HepG2 (cell line): Measurements from ENCODE around the gene SBNO1. TPM values are rescaled to one million over a fixed set of nuclear protein-coding genes. Genes with fewer than 3 reads are reported as not detected.

Experiments
- AHR ChIP-seq: IDR thresholded peaks from 2 replicates; pipeline ENCODE4 v1.6.1; 2018; ENCODE audit warnings: missing genetic modification reagents, missing compliant biosample characterization
- KDM6A ChIP-seq: IDR thresholded peaks from 2 replicates; pipeline ENCODE4 v1.6.1; 2016; ENCODE audit warnings: low read depth
- LCORL ChIP-seq, 2 experiments: fragments of 450-650 bp in 1 of 2; sonication (generic) in 1 of 2; formaldehyde crosslinking in 1 of 2; IDR thresholded peaks; 2 replicates each; pipeline versions ENCODE4 v1.5.0 to v1.6.1; 2017 to 2020; ENCODE audit warnings: antibody characterized with exemption in 1 of 2, missing genetic modification reagents in 1 of 2
- MED8 ChIP-seq: sonication (generic); formaldehyde crosslinking; IDR thresholded peaks from 2 replicates; pipeline ENCODE4 v1.8.1; 2023; ENCODE audit warnings: mild to moderate bottlenecking, missing genetic modification reagents; ENCODE audit not compliant: insufficient replicate concordance
- PRDM15 ChIP-seq: sonication (generic); formaldehyde crosslinking; IDR thresholded peaks from 2 replicates; pipeline ENCODE4 v1.4.0; 2020; ENCODE audit warnings: missing genetic modification reagents
- TP53 ChIP-seq: sonication (generic); formaldehyde crosslinking; conservative IDR thresholded peaks from 2 replicates; pipeline ENCODE4 v1.4.0; 2020; ENCODE audit warnings: missing genetic modification reagents
- ZFP1 ChIP-seq: IDR thresholded peaks from 2 replicates; pipeline ENCODE4 v1.6.1; 2016
- ZNF10 ChIP-seq: sonication (generic); formaldehyde crosslinking; IDR thresholded peaks from 2 replicates; pipeline ENCODE4 v1.4.0; 2020; ENCODE audit warnings: mild to moderate bottlenecking, low read depth, missing genetic modification reagents, borderline replicate concordance
- ZNF101 ChIP-seq: sonication (generic); formaldehyde crosslinking; IDR thresholded peaks from 2 replicates; pipeline ENCODE4 v1.4.0; 2020; ENCODE audit warnings: mild to moderate bottlenecking, low read depth, missing genetic modification reagents, borderline replicate concordance
- ZNF12 ChIP-seq: sonication (generic); formaldehyde crosslinking; IDR thresholded peaks from 2 replicates; pipeline ENCODE4 v1.5.0; 2020; ENCODE audit warnings: missing genetic modification reagents
- ZNF562 ChIP-seq: sonication (generic); formaldehyde crosslinking; IDR thresholded peaks from 2 replicates; pipeline ENCODE4 v1.8.0; 2022; ENCODE audit warnings: missing genetic modification reagents, borderline replicate concordance
- ZNF770 ChIP-seq: sonication (generic); formaldehyde crosslinking; IDR thresholded peaks from 2 replicates; pipeline ENCODE4 v1.5.0; 2020; ENCODE audit warnings: mild to moderate bottlenecking, missing genetic modification reagents
- ZNF782 ChIP-seq: sonication (generic); formaldehyde crosslinking; IDR thresholded peaks from 2 replicates; pipeline ENCODE4 v1.4.0; 2020; ENCODE audit warnings: missing genetic modification reagents, mild to moderate bottlenecking, borderline replicate concordance
- ZSCAN12 ChIP-seq: sonication (generic); formaldehyde crosslinking; IDR thresholded peaks from 2 replicates; pipeline ENCODE4 v1.9.0; 2021; ENCODE audit warnings: mild to moderate bottlenecking, missing genetic modification reagents
- ZSCAN30 ChIP-seq: sonication (generic); formaldehyde crosslinking; IDR thresholded peaks from 2 replicates; pipeline ENCODE4 v1.5.0; 2020; ENCODE audit warnings: mild to moderate bottlenecking, missing genetic modification reagents
- polyA plus RNA-seq, 8 experiments: library from polyadenylated mRNA; depleted of rRNA in 3 of 8; stranded (reverse) in 7 of 8; unstranded in 1 of 8; fragments of >200 nt; fragmentation: Illumina TruSeq in 4 of 8; extraction: Trizol in 4 of 8; gene quantifications; 2 replicates each; pipeline versions ENCODE4 v1.2.1 to v1.2.3, GENCODE V29; 2011 to 2016; ENCODE audit warnings: low read depth in 4 of 8, missing spikeins in 1 of 8, mixed read lengths in 1 of 8; ENCODE audit not compliant: insufficient read depth in 1 of 8
- total RNA-seq, 5 experiments: library from RNA; depleted of rRNA; stranded (reverse); fragments of >200 nt; fragmentation: Illumina TruSeq; extraction: Trizol; gene quantifications; 2 replicates each; pipeline ENCODE4 v1.2.3, GENCODE V29; 2016; ENCODE audit warnings: low read depth in 1 of 5
- TF ChIP-seq, protein P1 (sequence below): sonication (generic); formaldehyde crosslinking; IDR thresholded peaks from 2 replicates; pipeline ENCODE4 v1.4.0; 2020; ENCODE audit warnings: mild to moderate bottlenecking, missing genetic modification reagents, borderline replicate concordance
- TF ChIP-seq, protein P2 (sequence below): IDR thresholded peaks from 2 replicates; pipeline ENCODE4 v1.6.1; 2016; ENCODE audit warnings: mild to moderate bottlenecking

The SBNO1 gene
- total and polyA plus RNA-seq, 2 of the 13 experiments (the other 11 are each of a cell fraction or from before 2014, with no cell fraction given), result 10.9 to 40.2 TPM

DNA sequence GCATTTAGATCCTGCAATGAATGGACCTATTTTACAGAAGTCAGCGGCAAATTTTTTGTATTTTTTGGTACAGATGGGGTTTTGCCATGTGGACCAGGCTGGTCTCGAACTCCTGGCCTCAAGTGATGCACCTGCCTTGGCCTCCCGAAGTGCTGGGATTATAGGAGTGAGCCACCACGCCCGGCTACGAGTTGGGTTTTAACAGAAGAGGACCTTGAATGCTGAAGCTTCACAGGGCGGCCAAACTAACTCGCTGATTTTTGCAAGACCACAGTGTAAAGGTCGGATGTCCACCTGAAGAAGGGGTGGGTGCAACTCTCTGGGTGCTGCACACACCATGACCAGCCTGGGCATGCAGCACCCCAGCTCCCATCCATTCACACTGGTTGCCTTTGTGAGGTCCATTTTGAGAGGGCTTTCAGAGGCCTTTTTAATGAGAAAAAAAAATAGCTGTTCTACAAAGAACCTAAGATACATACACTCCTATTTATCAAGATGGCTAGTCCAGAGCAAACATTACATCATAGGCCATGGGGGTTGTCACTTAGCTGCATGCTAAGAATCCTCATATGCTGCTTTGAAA, 71.4 kb downstream of the SBNO1 start (continued):
- TF ChIP-seq, protein P1, sequence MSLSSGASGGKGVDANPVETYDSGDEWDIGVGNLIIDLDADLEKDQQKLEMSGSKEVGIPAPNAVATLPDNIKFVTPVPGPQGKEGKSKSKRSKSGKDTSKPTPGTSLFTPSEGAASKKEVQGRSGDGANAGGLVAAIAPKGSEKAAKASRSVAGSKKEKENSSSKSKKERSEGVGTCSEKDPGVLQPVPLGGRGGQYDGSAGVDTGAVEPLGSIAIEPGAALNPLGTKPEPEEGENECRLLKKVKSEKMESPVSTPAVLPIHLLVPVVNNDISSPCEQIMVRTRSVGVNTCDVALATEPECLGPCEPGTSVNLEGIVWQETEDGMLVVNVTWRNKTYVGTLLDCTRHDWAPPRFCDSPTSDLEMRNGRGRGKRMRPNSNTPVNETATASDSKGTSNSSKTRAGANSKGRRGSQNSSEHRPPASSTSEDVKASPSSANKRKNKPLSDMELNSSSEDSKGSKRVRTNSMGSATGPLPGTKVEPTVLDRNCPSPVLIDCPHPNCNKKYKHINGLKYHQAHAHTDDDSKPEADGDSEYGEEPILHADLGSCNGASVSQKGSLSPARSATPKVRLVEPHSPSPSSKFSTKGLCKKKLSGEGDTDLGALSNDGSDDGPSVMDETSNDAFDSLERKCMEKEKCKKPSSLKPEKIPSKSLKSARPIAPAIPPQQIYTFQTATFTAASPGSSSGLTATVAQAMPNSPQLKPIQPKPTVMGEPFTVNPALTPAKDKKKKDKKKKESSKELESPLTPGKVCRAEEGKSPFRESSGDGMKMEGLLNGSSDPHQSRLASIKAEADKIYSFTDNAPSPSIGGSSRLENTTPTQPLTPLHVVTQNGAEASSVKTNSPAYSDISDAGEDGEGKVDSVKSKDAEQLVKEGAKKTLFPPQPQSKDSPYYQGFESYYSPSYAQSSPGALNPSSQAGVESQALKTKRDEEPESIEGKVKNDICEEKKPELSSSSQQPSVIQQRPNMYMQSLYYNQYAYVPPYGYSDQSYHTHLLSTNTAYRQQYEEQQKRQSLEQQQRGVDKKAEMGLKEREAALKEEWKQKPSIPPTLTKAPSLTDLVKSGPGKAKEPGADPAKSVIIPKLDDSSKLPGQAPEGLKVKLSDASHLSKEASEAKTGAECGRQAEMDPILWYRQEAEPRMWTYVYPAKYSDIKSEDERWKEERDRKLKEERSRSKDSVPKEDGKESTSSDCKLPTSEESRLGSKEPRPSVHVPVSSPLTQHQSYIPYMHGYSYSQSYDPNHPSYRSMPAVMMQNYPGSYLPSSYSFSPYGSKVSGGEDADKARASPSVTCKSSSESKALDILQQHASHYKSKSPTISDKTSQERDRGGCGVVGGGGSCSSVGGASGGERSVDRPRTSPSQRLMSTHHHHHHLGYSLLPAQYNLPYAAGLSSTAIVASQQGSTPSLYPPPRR (CRISPR knock-in tag), result peak; percentile 58; the same call in 1 of the 2 replicates
- TF ChIP-seq ZFP1 (CRISPR knock-in tag) (no peak), TP53 (CRISPR knock-in tag) (no peak), ZNF562 (no peak), ZNF10 (CRISPR knock-in tag) (no peak), LCORL (IDR thresholded peaks at IDR 0.05) (no peak), LCORL (CRISPR knock-in tag; IDR thresholded peaks at IDR 0.05) (peak; percentile 54; the same call in 1 of the 2 replicates), AHR (CRISPR knock-in tag) (no peak), MED8 (CRISPR knock-in tag) (no peak), ZNF12 (CRISPR knock-in tag) (peak; percentile 59; the same call in 1 of the 2 replicates), ZSCAN30 (CRISPR knock-in tag) (no peak), ZNF101 (CRISPR knock-in tag) (peak; percentile 29; the same call in 1 of the 2 replicates), PRDM15 (CRISPR knock-in tag) (no peak), KDM6A (CRISPR knock-in tag) (peak; percentile 10; the same call in 1 of the 2 replicates), ZNF770 (CRISPR knock-in tag) (0 out of 2 replicates have a peak, but pooled peaks have one; percentile 33), ZNF782 (no peak), ZSCAN12 (CRISPR knock-in tag) (no peak)
- TF ChIP-seq, protein P2, sequence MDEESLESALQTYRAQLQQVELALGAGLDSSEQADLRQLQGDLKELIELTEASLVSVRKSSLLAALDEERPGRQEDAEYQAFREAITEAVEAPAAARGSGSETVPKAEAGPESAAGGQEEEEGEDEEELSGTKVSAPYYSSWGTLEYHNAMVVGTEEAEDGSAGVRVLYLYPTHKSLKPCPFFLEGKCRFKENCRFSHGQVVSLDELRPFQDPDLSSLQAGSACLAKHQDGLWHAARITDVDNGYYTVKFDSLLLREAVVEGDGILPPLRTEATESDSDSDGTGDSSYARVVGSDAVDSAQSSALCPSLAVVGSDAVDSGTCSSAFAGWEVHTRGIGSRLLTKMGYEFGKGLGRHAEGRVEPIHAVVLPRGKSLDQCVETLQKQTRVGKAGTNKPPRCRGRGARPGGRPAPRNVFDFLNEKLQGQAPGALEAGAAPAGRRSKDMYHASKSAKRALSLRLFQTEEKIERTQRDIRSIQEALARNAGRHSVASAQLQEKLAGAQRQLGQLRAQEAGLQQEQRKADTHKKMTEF (CRISPR knock-in tag), result peak; percentile 60; the same call in 1 of the 2 replicates
